Pericardium fibroblast (primary cell): Measurements from ENCODE around the gene C4orf17. TPM values are rescaled to one million over a fixed set of nuclear protein-coding genes. Genes with fewer than 3 reads are reported as not detected.

ENCODE experiments used
- total RNA-seq: library from RNA; depleted of rRNA; stranded (reverse); fragments of >200 nt; gene quantifications from 2 replicates; pipeline ENCODE4 v1.2.3, GENCODE V29; 2015

C4orf17 gene
- not detected in 2 replicates for total RNA-seq

GRCh38 chr4:99510721-99511120 lies at the start of gene C4orf17:
C4orf17 (plus strand) TSS chr4:99511021; CDS start chr4:99513082, 2,061 bp downstream.

DNA sequence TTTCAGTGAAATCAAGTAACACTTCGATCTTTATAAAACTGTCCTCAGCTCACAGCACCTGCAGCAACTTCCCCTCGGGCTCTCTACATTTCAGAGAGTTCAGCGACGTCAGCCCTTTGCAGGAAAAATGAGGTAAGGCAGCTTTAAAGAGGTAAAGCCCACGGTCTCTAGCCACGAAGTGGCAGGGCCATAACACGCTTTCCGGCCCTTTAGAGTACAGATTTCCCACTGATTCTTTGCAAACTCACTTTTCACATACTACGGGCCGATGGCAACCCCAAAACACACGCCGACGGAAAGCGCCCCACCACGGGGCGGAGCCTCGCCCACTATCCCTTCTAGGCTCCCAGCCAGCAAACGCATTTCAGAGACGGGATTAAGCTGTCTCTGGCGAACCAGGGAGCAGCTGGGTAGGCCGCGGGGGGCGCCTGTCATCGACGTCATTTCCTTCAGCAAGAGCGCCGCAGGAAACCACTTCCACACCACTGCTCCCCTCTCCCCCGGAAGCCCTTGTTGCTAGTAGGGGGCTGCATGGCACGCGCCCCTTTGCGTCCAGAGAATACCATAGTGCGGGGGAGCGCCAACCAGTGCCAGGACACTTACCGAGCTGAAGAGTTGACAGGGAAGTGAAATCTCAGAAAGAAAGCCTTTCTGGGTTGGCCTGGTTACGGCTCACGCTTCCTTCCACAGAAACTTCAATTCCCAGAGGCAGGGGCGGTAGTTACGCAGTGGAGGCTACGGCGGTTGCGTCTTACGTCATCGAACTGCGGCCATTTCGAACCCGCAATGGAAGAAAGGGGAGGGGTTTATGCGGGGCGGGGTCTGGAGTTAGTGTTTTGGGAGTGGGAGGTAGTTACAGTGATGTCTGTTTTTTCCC lies 52.7 kb downstream of the C4orf17 start, which contains the start of gene TRMT10A:
Gene TRMT10A, minus strand, starts transcription at position 730 of the 877 bp plus-strand sequence. CDS start 4,701 bp downstream, outside the sequence.

GRCh38 chr4:99574530-99575324 lies 63.9 kb downstream of the C4orf17 start, which contains the start of gene MTTP:
MTTP (plus strand) TSS chr4:99574824; CDS start chr4:99574910, 86 bp downstream.

Other genes with a start within 250 kb of the C4orf17 start
- gene ADH1A, start 220.0 kb upstream of the C4orf17 start, total RNA-seq, result not detected in 2 replicates
- 64.5 and 317 TPM in 2 replicates for gene ADH1B, start 189.6 kb upstream of the C4orf17 start, total RNA-seq
- 1.3 and 10.9 TPM in 2 replicates for gene ADH1C, start 158.3 kb upstream of the C4orf17 start, total RNA-seq
- gene ADH7, start 75.7 kb upstream of the C4orf17 start, total RNA-seq, result not detected in 2 replicates
- gene TRMT10A, start 53.0 kb downstream of the C4orf17 start, total RNA-seq, result 1.8 and 2.6 TPM in 2 replicates
- under 0.01 TPM in 1 of 2 replicates, not detected in the other for gene MTTP, start 63.8 kb downstream of the C4orf17 start, total RNA-seq
- gene C4orf54, start 146.8 kb downstream of the C4orf17 start, total RNA-seq, result 0.09 TPM in 1 of 2 replicates, not detected in the other